ENCODE data around the gene CCDC142. TPM values are rescaled to one million over a fixed set of nuclear protein-coding genes. Genes with fewer than 3 reads are reported as not detected.
"Not testable (repeated sequence)": the region's sequence is repeated elsewhere in the genome, so short reads cannot be mapped to it uniquely, and the experiment has no call there.

The CCDC142 gene
- polyA plus RNA-seq, 3 donors, result 9.5 to 16.1 (median 11.5) TPM

- no peak for DNase-seq (ENCODE audit: extremely low read depth in 1 of 11, low read depth in 9 of 11, low spot score in 4 of 11)
These were observed 19.4 kb upstream of the CCDC142 start for GRCh38 chr2:74502147-74502719.

GRCh38 chr2:74501335-74502071, 18.7 kb upstream of the CCDC142 start:
- no peak for DNase-seq (ENCODE audit: extremely low read depth in 1 of 11, low read depth in 9 of 11, low spot score in 4 of 11)

- DNase-seq (ENCODE audit: extremely low read depth in 1 of 11, low read depth in 9 of 11, low spot score in 4 of 11), result no peak
These were observed 17.8 kb upstream of the CCDC142 start for GRCh38 chr2:74500578-74500946.

GRCh38 chr2:74499940-74500577, 17.3 kb upstream of the CCDC142 start:
- DNase-seq (ENCODE audit: extremely low read depth in 1 of 11, low read depth in 9 of 11, low spot score in 4 of 11), result no peak

GRCh38 chr2:74499267-74499939, 16.6 kb upstream of the CCDC142 start, which contains the start of gene LBX2:
LBX2 (minus strand) TSS chr2:74499603; CDS start chr2:74499537, 66 bp downstream.
- no peak for DNase-seq (ENCODE audit: extremely low read depth in 1 of 11, low read depth in 9 of 11, low spot score in 4 of 11)

- DNase-seq (ENCODE audit: extremely low read depth in 1 of 11, low read depth in 9 of 11, low spot score in 4 of 11), result no peak
These were observed 15.9 kb upstream of the CCDC142 start for GRCh38 chr2:74498500-74499266.

- no peak for DNase-seq (ENCODE audit: extremely low read depth in 1 of 11, low read depth in 9 of 11, low spot score in 4 of 11)
These were observed 15.1 kb upstream of the CCDC142 start for GRCh38 chr2:74497777-74498499.

- no peak for DNase-seq (ENCODE audit: extremely low read depth in 1 of 11, low read depth in 9 of 11, low spot score in 4 of 11)
These were observed 14.4 kb upstream of the CCDC142 start for GRCh38 chr2:74496997-74497776.

- no peak for DNase-seq (ENCODE audit: extremely low read depth in 1 of 11, low read depth in 9 of 11, low spot score in 4 of 11)
These were observed 12.6 kb upstream of the CCDC142 start for GRCh38 chr2:74495440-74495839.

- no peak for DNase-seq (ENCODE audit: extremely low read depth in 1 of 11, low read depth in 9 of 11, low spot score in 4 of 11)
These were observed 10.7 kb upstream of the CCDC142 start for GRCh38 chr2:74493546-74493945.

GRCh38 chr2:74491648-74492544, 9.1 kb upstream of the CCDC142 start:
- DNase-seq (ENCODE audit: extremely low read depth in 1 of 11, low read depth in 9 of 11, low spot score in 4 of 11), result no peak

- DNase-seq (ENCODE audit: extremely low read depth in 1 of 11, low read depth in 9 of 11, low spot score in 4 of 11), result no peak
These were observed 7.1 kb upstream of the CCDC142 start for GRCh38 chr2:74489906-74490305.

- DNase-seq (ENCODE audit: extremely low read depth in 1 of 11, low read depth in 9 of 11, low spot score in 4 of 11), result no peak
These were observed 6.1 kb upstream of the CCDC142 start for GRCh38 chr2:74488643-74489481.

GRCh38 chr2:74486141-74486540, 3.3 kb upstream of the CCDC142 start:
- DNase-seq (ENCODE audit: extremely low read depth in 1 of 11, low read depth in 9 of 11, low spot score in 4 of 11), result no peak

- not testable (repeated sequence) for DNase-seq (ENCODE audit: extremely low read depth in 1 of 11, low read depth in 9 of 11, low spot score in 4 of 11)
These were observed 922 bp upstream of the CCDC142 start for GRCh38 chr2:74483675-74484164.
